GM18907 (cell line): ENCODE data around the gene EFHC1.
"Not testable (repeated sequence)": the region's sequence is repeated elsewhere in the genome, so short reads cannot be mapped to it uniquely, and the experiment has no call there.

ENCODE experiments used
- ATAC-seq: cut with Tn5 transposase; IDR thresholded peaks from one replicate; pipeline ENCODE4 v1.9.1; 2021; ENCODE audit warnings: mild to moderate bottlenecking, moderate library complexity; ENCODE audit not compliant: unreplicated experiment

The EFHC1 gene

GRCh38 chr6:52419809-52420667 is at the start of gene EFHC1:
Gene EFHC1 (plus strand): TSS chr6:52420342. CDS start chr6:52420411, 69 bp downstream.
- ATAC-seq, result peak; percentile 96

GRCh38 chr6:52371656-52372191 is 48.4 kb upstream of the EFHC1 start:
- no peak for ATAC-seq

- no peak for ATAC-seq
Measured at GRCh38 chr6:52373151-52373690, 46.9 kb upstream of the EFHC1 start.

GRCh38 chr6:52374247-52374646 is 45.9 kb upstream of the EFHC1 start:
- no peak for ATAC-seq

- no peak for ATAC-seq
Measured at GRCh38 chr6:52375780-52376556, 44.2 kb upstream of the EFHC1 start.

GRCh38 chr6:52376763-52377162 is 43.4 kb upstream of the EFHC1 start:
- ATAC-seq, result no peak

- peak; percentile 55 for ATAC-seq
Measured at GRCh38 chr6:52377538-52378221, 42.5 kb upstream of the EFHC1 start.

- no peak for ATAC-seq
Measured at GRCh38 chr6:52381249-52381648, 38.9 kb upstream of the EFHC1 start.

GRCh38 chr6:52384145-52384766 is 35.9 kb upstream of the EFHC1 start:
- ATAC-seq, result no peak

GRCh38 chr6:52385074-52385473 is 35.1 kb upstream of the EFHC1 start:
- ATAC-seq, result no peak

GRCh38 chr6:52388119-52388518 is 32.0 kb upstream of the EFHC1 start:
- ATAC-seq, result not testable (repeated sequence)

GRCh38 chr6:52388790-52389189 is 31.4 kb upstream of the EFHC1 start:
- ATAC-seq, result no peak

GRCh38 chr6:52389264-52389625 is 30.9 kb upstream of the EFHC1 start:
- ATAC-seq, result no peak

- peak; percentile 74 for ATAC-seq
Measured at GRCh38 chr6:52389626-52390360, 30.3 kb upstream of the EFHC1 start.

- peak; percentile 53 for ATAC-seq
Measured at GRCh38 chr6:52390361-52390727, 29.8 kb upstream of the EFHC1 start.

GRCh38 chr6:52391599-52391998 is 28.5 kb upstream of the EFHC1 start:
- ATAC-seq, result no peak

- ATAC-seq, result no peak
Measured at GRCh38 chr6:52392944-52393343, 27.2 kb upstream of the EFHC1 start.

GRCh38 chr6:52393780-52394179 is 26.4 kb upstream of the EFHC1 start:
- ATAC-seq, result peak; percentile 1

GRCh38 chr6:52394251-52394666 is 25.9 kb upstream of the EFHC1 start:
- peak; percentile 48 for ATAC-seq

- ATAC-seq, result no peak
Measured at GRCh38 chr6:52395969-52396368, 24.2 kb upstream of the EFHC1 start.
